DMS79 (cell line): Measurements from ENCODE around the gene SPIRE1.
"Not testable (repeated sequence)": the region's sequence is repeated elsewhere in the genome, so short reads cannot be mapped to it uniquely, and the experiment has no call there.

Experiments
- DNase-seq: peaks from one replicate; lab custom pipeline; 2025; lab: John Stamatoyannopoulos, UW

Gene SPIRE1

DNA sequence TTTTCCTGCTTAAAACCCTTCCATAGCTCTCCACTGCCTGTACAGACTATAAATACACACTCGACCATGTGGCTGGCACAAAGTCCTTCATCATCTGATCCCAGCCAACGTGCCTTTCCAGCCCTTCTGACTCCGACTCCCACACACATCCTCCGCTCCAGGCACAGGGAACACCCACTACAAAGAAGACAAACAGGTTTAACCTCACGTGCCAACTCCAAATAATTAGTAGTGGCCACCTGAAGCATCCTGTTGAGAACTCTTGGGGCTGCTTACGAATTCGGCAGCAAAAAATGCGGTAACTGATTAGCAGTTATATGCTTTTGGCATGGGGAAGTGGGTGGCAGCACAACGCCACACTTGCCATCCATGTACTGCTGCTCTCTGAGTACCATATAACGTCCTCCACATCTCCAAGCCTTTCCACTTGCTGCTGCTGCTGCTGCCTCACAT is 12.1 kb downstream of the SPIRE1 start:
- peak; percentile 94 for DNase-seq

DNA sequence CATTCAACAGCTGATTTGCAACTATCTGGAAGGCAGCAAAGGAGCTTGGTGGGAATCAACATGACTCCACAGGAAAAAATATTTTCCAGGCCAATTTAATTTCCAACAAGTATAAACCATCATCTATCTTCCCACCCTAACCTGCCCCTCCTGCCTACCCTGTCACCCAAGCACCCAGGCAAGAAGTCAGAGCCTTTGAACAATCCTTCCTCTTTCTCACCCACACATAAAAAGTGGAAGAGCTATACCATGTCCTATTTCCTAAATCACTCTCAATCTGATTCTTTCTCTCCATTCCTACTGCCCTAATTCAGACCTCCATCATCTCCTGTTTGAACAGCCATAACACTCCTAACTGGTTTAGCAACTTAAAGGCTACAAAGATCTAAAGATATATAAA is 12.7 kb downstream of the SPIRE1 start:
- DNase-seq, result no peak

DNA sequence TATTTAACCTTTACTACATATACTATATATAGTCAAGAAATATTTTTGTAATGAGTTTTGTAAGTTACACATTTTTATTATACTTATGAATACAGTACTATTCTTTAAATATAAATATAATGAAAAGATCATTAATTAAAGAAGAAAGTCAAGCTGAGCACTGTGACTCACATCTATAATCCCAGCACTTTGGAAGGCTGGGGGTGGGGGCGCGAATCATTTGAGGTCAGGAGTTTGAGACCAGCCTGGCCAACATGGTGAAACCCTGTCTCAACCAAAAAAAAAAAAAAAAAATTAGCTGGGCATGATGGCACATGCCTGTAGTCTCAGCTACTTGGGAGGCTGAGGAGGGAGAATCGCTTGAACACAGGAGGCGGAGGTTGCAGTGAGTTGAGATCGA is 14.2 kb downstream of the SPIRE1 start:
- not testable (repeated sequence) for DNase-seq

DNA sequence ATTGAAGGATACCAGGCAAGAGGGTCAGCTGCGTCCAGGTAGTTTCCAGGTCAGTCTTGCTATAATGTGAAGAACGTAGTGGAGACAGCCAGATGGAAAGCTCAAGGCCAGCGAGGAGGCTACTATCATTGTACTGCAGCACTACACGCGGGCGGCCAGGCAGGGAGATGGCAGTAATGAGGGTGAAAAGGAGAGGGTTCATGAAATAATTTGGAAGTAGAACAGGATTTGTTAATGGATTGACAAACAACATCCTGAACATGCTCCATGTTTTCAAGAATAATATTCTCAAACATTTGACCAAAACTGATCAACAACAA is 17.1 kb downstream of the SPIRE1 start:
- no peak for DNase-seq

DNA sequence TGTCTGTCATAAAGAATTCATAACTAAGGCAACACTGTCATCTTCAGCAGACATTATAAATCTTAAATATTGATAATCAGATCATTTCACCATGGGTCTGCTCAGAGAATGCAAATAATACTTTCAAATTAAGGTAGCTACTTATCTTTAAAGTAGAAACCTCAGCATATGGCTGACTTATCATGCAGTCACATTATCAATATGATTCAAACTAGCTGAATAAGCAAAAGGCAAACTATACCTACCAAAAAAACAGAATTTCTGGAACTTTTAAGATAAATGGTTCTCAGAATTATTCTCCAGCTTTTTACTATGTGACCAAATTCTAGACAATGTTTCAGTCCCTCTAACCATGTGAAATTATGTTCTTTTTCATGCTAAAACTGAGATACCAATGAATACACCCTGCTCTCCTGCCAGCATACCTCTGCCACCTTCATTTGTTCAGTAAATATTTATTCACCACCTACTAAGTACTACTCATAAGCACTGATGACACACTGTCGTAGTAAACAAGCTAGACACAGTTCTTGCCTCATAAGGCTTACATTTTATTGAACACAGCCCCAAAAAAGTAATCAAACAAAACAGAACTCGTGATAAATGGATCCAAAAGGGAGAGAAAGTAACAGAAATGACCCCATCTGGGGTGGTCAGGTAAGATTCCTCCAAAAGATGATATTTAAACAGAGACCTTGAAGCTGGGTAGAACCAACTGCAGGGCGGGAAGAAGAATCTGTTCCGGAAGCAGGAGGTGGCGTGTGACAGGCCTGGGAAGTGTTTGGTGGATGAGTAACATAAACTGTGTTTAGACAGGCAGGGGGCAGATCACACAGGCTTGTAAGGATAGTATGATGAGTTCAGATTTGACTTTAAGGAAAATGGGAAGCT is 17.7 kb downstream of the SPIRE1 start:
- no peak for DNase-seq

DNA sequence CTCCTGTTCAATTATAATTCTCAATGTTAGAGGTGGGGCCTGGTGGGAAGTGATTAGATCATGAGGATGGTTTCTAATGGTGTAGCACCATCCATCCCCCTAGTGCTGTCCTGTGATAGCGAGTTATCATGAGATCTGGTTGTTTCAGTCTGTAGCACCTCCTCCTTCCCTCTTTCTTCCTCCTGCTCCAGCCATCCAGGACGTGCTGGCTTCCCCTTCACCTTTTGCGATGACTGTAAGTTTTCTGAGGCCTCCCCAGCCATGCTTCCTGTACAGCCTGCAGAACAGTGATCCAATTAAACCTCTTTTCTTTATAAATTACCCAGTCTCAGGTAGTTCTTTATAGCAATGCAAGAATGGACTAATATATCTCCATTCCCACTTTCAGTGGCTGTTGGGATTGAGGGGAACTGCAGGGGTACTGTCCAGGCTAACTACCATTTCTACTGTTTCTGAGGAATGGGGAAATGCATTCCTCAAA is 19.2 kb downstream of the SPIRE1 start:
- DNase-seq, result no peak

DNA sequence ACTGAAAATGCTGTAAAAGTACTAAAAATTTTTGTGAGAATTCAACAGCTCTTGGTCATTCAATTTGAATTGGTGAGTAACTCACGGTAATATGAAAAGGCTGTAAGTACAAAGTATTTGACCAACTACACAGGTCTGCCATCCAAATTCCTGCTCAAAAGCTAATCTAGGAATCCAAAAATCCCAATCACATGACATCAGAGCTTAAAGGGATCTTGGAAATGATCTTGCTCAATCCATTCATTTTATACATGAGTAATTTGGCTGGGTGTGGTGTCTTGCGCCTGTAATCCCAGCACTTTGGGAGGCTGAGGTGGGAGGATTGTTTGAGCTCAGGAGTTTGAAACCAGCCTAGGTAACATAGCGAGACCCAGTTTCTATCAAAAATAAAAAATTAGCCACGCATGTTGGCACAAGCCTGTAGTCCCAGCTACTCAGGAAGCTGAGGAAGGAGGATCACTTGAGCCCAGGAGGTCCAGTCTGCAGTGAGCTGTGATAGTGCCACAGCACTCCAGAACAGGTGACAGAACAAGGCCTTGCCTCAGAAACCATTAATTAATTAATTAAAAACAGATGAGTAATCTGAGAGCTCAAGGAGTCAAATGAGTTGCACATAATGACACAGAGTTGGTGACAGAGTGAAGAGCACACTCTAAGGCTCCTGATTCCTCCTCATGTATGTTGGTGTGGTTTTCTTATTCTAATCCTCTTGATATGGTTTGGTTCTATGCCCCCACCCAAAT is 19.8 kb downstream of the SPIRE1 start:
- DNase-seq, result no peak

DNA sequence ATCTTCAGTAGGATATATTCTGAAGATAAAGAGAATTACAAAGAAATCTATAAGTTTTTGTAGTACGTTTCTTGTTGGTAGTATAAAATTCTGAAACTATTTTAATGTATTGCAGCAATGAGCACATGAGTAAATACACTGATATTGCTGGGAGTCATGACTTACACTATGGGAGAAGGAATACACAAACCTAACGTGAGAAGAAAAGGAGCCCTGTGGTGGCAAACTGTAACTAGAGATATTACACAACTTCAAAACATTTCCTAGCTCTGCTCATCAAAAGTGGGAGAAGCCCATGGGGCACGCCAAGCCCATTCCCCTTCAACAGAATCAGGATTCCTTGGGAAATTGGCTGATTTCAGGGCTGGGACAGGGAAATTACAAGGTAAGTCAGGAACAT is 20.5 kb downstream of the SPIRE1 start:
- no peak for DNase-seq

DNA sequence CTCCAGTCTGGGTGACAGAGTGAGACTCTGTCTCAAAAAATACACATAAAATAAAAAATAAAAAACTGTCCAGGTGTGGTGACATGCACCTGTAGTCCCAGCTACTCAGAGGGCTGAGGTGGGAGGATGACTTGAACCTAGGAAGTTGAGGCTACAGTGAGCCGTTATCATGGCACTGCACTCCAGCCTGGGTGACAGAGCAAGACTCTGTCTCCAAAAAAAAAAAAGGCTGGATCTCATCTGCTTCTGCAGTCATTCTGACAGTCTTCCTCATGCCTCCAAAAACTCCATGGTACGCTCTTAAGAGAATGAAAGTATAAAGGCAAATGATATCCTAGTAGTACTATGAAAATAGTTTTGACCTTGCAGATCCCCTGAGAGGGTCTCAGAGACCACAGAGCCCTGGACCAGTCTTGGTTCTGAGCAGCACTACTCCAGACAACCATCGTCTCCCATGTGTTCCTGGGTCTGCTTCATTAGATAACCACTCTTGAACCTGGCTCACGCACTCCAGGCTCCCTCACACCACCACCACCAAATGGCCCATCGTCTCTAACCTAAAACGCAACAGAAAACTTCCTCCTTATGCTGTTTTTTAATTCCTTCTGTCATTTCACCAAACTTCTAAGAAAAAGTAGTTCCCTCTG is 26.0 kb downstream of the SPIRE1 start:
- DNase-seq, result no peak

DNA sequence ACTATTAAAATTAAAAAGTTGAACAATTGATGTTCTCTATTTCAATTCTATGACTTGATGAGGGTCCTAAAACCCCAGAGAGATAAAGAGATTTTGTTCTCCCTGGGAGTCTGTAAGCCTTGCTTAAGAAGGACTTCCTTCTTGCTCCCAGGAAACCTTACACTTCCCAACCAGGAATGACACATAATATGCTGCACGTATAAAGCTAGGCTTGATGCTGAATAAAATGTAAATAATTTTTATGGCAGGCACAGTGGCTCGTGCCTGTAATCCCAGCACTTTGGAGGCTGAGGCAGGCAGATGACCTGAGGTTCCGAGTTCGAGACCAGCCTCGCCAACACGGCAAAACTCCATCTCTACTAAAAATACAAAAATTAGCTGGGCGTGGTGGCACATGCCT is 27.8 kb downstream of the SPIRE1 start:
- DNase-seq, result no peak

DNA sequence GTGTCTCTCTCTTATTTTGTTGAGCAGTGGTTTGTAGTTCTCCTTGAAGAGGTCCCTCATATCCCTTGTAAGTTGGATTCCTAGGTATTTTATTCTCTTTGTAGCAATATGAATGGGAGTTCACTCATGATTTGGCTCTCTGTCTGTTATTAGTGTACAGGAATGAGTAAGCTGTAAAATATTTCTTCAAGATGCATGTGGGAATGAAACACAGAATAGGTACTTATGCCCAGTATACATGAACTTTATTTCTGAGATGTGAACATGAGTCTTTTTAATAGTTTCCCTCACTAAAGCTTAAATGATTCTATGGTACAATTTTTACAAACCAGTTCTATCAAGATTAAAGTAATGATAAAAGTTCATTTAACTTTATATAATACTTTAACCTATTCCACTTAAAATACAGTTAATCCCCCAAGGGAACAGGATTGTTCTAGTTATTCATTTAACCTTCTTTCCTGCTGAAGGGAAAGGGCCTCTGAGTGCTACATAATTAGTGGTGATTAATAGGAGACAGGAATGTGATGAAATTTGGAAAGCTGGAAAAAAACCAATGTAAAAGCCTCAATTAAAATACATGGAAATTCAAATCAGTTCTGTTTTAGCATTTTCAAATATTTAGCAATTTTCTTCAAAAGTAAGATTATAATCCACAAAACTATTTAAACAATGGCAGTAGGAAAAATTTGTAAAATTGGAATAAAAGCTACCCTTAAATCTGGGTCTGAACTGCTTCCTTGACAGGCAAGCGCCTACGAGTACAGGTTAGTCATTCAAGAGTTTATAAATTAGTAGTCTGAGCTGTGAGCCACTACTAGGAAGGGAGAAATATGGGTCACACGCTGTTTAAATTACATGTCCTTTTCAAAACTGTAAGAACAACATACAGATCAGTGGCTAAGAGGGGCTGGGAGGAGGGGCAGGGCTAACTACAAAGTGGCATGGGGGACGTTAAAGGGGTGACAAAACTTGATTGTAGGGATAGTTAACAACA is 28.9 kb downstream of the SPIRE1 start:
- no peak for DNase-seq

DNA sequence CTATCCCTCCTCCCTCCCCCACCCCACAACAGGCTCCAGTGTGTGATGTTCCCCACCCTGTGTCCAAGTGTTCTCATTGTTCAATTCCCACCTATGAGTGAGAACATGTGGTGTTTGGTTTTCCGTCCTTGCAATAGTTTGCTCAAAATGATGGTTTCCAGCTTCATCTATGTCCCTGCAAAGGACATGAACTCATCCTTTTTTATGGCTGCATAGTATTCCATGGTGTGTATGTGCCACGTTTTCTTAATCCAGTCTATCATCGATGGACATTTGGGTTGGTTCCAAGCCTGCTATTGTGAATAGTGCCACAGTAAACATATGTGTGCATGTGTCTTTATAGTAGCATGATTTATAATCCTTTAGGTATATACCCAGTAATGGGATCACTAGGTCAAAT is 30.7 kb downstream of the SPIRE1 start:
- DNase-seq, result not testable (repeated sequence)

DNA sequence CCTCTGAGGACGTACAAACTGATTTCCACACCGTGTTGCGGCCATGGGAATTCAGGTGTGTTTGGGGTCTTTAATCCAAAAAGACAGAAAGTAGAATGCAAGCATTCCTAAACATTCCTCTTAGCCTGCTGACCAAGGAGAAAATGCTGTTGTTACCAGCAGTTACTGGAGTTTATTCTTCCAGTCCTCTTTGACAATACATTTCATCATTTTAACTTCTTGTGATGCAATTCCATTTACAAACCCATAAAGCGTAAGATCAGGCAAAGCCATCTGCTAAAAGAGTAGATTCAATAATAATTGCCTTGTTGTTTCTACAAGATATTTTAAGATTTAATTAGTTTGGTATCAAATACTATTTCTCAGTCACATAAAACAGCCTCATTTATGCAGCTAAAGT is 32.7 kb downstream of the SPIRE1 start:
- DNase-seq, result no peak

DNA sequence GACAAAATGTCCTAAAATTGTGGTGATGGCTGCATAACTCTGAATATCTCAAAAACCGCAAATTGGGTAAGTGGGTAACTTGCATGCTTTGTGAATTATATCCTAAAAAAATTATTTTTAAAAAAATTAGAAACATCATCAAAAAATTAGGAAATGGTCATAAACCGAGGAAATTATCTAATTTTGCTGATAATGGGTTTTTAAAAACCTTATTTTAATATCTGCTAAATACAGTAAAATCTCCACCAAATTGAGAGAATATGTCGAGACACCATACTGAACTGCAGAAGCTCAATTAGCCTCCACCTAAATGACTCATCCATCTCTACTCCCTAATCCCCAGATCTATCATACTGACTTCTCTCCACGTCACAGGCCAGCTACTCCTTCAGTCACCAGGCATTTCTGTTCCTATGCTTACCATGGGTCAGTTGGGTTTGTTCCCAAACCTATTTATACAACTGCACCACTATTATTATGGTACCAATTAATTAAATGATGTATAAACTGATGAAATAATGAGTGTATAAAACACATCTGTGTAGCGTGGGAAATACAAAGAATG is 36.1 kb downstream of the SPIRE1 start:
- DNase-seq, result no peak

DNA sequence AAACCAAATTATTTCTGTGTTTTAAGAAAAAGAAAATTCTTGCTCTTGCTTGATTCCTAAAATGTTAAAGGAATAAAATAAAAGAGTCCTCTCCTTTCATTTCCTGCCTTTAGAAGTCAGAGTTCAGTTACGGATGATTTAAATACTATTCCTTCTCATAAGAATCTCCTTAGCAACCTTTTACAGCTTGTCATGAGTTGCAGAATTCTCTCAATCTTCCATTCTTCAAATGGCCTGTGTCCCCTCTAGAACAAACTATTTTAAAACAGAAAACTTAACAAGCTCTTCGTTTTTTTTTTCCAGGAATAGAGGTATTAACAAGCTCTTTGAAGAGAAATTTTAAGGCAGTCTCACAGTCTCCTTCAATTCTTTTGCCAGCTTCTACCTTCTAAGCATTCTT is 42.2 kb downstream of the SPIRE1 start:
- no peak for DNase-seq

DNA sequence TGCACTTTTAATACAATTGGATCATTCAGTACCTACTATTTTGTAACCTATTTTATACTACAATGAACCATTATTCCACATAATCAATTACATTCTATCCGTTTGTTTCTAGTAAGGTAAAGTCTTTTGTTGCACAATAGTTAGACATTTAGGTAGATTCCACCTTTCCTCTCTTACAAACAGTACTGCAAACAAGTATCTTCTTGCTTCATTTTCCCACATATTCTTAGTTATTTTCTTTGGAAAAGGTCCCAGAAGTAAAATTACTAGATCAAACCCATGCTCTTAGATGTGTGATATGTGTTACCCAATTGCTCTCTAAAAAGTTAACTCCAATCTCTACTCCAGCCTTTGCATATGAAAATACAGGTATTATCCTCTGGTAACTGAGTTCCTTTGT is 49.6 kb downstream of the SPIRE1 start:
- DNase-seq, result no peak

DNA sequence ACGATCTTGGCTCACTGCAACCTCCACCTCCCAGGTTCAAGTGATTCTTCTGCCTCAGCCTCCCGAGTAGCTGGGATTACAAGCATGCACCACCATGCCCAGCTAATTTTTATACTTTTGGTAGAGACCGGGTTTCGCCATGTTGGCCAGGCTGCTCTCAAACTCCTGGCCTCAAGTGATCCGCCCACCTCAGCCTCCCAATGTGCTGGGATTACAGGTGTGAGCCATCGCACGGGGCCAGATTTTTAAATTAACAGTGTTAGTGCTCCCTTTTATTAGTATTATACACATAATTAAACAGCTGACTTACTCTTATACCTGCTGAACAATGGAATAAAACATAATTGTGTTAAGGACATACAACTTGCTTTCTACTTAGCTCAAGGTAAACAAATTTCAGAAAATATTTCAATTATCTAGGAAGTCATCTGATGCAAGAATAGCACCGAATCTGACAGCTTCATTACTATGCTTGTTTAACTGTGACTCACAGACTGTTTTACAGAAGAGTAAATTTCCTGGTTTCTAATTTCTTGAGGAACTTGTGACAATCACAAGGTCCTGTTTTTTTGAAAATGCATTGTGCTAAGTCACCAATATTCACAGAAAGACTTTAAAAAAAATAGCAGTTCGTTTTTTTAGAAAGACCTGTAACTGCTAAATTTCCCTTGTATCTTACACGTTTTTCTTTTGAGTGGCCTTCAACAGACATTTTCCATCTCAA is 51.2 kb downstream of the SPIRE1 start:
- DNase-seq, result no peak

DNA sequence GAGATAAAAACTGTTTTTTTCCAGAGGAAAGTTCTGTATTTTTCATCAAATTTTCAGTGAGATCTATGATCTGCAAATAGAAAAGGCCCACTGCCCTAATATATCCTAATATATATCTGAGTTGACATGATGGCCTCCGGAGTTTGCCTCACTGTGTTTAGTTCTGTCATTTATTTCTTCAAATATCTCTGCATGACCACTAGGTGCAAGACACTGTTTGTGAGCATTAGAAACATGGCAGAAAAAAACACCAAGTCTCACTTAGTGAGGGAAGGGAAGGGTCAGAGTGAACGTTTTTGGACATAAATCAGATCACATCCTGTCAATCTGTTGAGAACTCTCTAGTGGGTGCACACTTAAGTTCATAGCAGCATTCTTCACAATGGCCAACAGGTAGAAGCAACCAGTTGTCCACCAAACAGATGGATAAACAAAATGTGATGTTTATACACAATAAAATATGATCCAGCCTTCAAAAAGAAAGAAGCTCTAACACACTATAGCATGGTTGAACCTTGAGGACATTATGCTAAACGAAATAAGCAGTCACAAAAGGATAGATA is 53.4 kb downstream of the SPIRE1 start:
- no peak for DNase-seq

DNA sequence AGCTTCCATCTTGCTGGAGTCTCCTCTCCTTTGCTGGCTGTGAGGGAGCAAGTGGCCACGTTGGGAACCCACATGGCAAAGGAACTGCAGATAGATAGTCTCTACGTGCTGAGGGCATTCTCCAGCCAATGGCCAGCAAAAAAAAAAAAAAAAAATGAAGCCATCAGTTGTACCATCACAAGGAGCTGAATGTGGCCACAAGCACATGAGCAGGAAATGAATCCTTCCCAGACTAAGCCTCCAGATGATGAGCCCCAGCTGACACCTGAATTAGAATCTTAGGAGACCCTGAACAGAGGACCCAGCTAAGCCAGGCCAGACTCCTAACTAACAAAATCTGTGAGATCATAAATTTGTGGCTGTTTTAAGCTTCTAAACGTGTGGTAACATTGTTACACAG is 57.9 kb downstream of the SPIRE1 start:
- no peak for DNase-seq

DNA sequence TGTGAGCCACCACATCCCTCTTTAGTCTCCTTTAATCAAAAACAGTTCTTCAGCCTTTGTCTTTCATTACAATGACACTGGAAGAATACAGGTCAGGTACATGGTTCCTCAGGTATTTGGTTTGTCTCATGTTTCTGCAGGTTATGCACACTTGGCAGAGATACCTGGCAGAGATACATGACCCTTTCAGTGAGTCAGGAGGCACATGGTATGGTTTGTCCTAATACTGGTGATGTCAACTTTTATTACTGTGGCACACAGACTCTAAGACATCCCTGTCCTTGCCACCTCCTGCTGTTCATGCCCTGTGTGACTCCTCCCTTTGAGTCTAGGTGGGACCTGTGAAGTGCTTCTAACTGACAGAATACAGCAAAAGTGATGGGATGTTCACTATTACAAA is 58.4 kb downstream of the SPIRE1 start:
- no peak for DNase-seq
